GM23338 (cell line): Measurements from ENCODE around the gene CRADD. TPM values are rescaled to one million over a fixed set of nuclear protein-coding genes. Genes with fewer than 3 reads are reported as not detected.

Experiments
- ATAC-seq: fragments of 200-7000 bp; cut with Tn5 transposase; 3 replicates; pipeline ENCODE4 v1.9.1; 2020
- DNase-seq: peaks from one replicate; pipeline ENCODE4 v3.0.0-alpha.2; 2015; ENCODE audit warnings: low spot score
- H2AFZ ChIP-seq: fragments of 200-600 bp; sonication (generic); 2 replicates; pipeline ENCODE4 v1.8.0; 2016; ENCODE audit warnings: antibody characterized with exemption, mild to moderate bottlenecking, moderate library complexity
- H3F3A ChIP-seq: fragments of 200-600 bp; sonication (generic); replicated peaks from 2 replicates; pipeline ENCODE4 v1.8.0; 2017; ENCODE audit warnings: antibody characterized with exemption, mixed run types, low read depth
- H3K27ac ChIP-seq: fragments of 200-600 bp; sonication (generic); 2 replicates; pipeline ENCODE4 v1.6.1; 2016; ENCODE audit warnings: low read depth
- H3K27me3 ChIP-seq: fragments of 200-600 bp; sonication (generic); 2 replicates; pipeline ENCODE4 v1.8.0; 2016; ENCODE audit warnings: mild to moderate bottlenecking, mixed run types, moderate library complexity; ENCODE audit not compliant: insufficient read depth
- H3K36me3 ChIP-seq: fragments of 200-600 bp; sonication (generic); 2 replicates; pipeline ENCODE4 v1.8.0; 2016; ENCODE audit warnings: mild to moderate bottlenecking; ENCODE audit not compliant: insufficient read depth
- H3K4me1 ChIP-seq: fragments of 200-600 bp; sonication (generic); 2 replicates; pipeline ENCODE4 v1.8.0; 2016; ENCODE audit warnings: mild to moderate bottlenecking, moderate library complexity; ENCODE audit not compliant: insufficient read depth
- H3K4me2 ChIP-seq: fragments of 200-600 bp; sonication (generic); 2 replicates; pipeline ENCODE4 v1.7.1; 2017; ENCODE audit warnings: mixed run types
- H3K4me3 ChIP-seq: fragments of 200-600 bp; sonication (generic); 2 replicates; pipeline ENCODE4 v1.6.1; 2016; ENCODE audit warnings: mixed run types
- H3K79me2 ChIP-seq: fragments of 200-600 bp; sonication (generic); replicated peaks from 2 replicates; pipeline ENCODE4 v1.8.0; 2017; ENCODE audit warnings: mild to moderate bottlenecking; ENCODE audit not compliant: insufficient read depth
- H3K9me2 ChIP-seq: fragments of 200-600 bp; sonication (generic); 2 replicates; pipeline ENCODE4 v1.8.0; 2017; ENCODE audit not compliant: insufficient read depth
- H4K20me1 ChIP-seq: fragments of 200-600 bp; sonication (generic); replicated peaks from 2 replicates; pipeline ENCODE4 v1.8.0; 2017; ENCODE audit warnings: mild to moderate bottlenecking; ENCODE audit not compliant: insufficient read depth
- H3K27ac Mint-ChIP-seq: 2 replicates; pipeline ENCODE4 v1.8.0; 2020; ENCODE audit warnings: inconsistent platforms, mild to moderate bottlenecking, moderate library complexity, mixed read lengths
- H3K27me3 Mint-ChIP-seq: 3 replicates; pipeline ENCODE4 v1.8.0; 2022; ENCODE audit warnings: low read depth, mild to moderate bottlenecking, moderate library complexity, mixed read lengths, inconsistent platforms; ENCODE audit not compliant: insufficient read depth, poor library complexity
- H3K36me3 Mint-ChIP-seq: 3 replicates; pipeline ENCODE4 v1.8.0; 2021; ENCODE audit warnings: low read depth, mild to moderate bottlenecking, inconsistent platforms, moderate library complexity, mixed read lengths
- H3K4me1 Mint-ChIP-seq: 3 replicates; pipeline ENCODE4 v1.8.0; 2020; ENCODE audit warnings: mild to moderate bottlenecking, inconsistent platforms, mixed read lengths
- H3K4me3 Mint-ChIP-seq: 3 replicates; pipeline ENCODE4 v1.8.0; 2021; ENCODE audit warnings: moderate library complexity, mild to moderate bottlenecking, inconsistent platforms, mixed read lengths
- H3K9me3 Mint-ChIP-seq: 3 replicates; pipeline ENCODE4 v1.8.0; 2020; ENCODE audit warnings: moderate library complexity, mild to moderate bottlenecking, inconsistent platforms, mixed read lengths
- EZH2 ChIP-seq: fragments of 200-600 bp; sonication (generic); IDR thresholded peaks from one replicate; pipeline ENCODE4 v1.8.0; 2017; ENCODE audit warnings: antibody characterized with exemption, mild to moderate bottlenecking, low read depth; ENCODE audit not compliant: unreplicated experiment
- EZH2phosphoT487 ChIP-seq: fragments of 200-600 bp; sonication (generic); IDR thresholded peaks from one replicate; pipeline ENCODE4 v1.8.1; 2018; ENCODE audit warnings: antibody characterized with exemption; ENCODE audit not compliant: unreplicated experiment
- JUNB ChIP-seq: IDR thresholded peaks from one replicate; pipeline ENCODE4 v1.6.1; 2016; ENCODE audit warnings: antibody characterized with exemption; ENCODE audit not compliant: unreplicated experiment
- polyA plus RNA-seq: library from polyadenylated mRNA; unstranded; fragments of >200 nt; fragmentation: Nextera tagmentation; extraction: Ambion mirVana; gene quantifications from 2 replicates; pipeline ENCODE4 v1.2.1, GENCODE V29; 2016
- total RNA-seq: library from RNA; depleted of rRNA; stranded (reverse); fragments of >200 nt; shearing (Covaris generic); gene quantifications from 2 replicates; pipeline ENCODE4 v1.2.3, GENCODE V29; 2014
- TF ChIP-seq, protein P1 (sequence below): fragments of 250-450 bp; sonication (Bioruptor Pico); IDR thresholded peaks from 2 replicates; pipeline ENCODE4 v1.5.0; 2020; ENCODE audit warnings: mild to moderate bottlenecking, moderate library complexity
- TF ChIP-seq, protein P2 (sequence below), 2 experiments: fragments of 200-600 bp in 1 of 2; sonication (generic) in 1 of 2; conservative IDR thresholded peaks; 2 replicates each; pipeline versions ENCODE4 v1.5.1 to v1.6.1; 2016 to 2017; ENCODE audit warnings: antibody characterized with exemption in 2 of 2, low read depth in 2 of 2, mild to moderate bottlenecking in 2 of 2, moderate library complexity in 1 of 2

The CRADD gene
- total and polyA plus RNA-seq, 2 experiments from 2014 or later, result 6.3 to 27.9 TPM

DNA sequence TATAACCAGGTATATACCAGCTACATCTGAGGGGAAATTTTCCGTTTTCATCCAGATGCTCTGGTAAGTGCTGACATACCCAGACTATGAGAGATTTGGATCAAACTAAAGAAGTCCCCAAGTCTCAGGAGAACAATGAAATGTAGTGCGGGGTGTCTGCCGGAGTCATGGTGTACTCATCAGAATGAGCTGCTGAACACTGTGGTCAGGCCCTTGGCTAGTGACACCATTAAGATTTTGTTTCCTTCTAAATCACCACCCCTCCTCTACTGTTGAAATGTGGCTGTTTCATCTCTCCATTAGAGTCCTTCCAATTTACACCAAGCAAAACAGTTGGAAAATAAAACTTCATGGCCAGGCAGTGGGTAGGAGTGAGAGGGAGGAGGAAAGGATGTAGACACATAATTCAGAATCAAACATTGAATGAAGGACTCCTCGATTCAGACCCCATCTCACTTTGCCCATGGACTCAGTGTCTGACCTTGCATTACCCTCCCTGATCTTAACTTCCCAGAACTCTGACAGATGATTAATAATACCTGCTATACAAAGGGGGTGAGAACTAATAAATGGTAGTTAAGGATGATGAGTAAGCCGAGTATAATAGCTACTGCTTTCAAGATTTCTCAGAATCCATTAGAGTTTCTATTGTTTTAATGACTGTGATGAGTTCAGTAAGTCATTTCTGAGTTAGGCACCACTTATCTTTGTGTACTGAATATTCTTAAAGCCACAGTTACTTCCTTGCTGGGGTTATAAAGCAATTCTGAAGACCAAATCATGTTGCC, 127.4 kb downstream of the CRADD start:
- Mint-ChIP-seq H3K36me3 (no peaks in the 10 kb centered on the region; the same call in 2 of the 3 replicates), H3K27ac (no peak overlapping the region), H3K27me3 (peaks cover 2% of the 10 kb centered on the region), H3K9me3 (no peaks in the 10 kb centered on the region), H3K4me3 (no peak overlapping the region), H3K4me1 (peaks cover 11% of the 10 kb centered on the region; the same call in 2 of the 3 replicates)
- DNase-seq (no peak), ATAC-seq (no peak)
- no peaks in the 10 kb centered on the region for H4K20me1 ChIP-seq
- H3K4me1 ChIP-seq, result peaks cover 5% of the 10 kb centered on the region; the same call in 1 of the 2 replicates
- H2AFZ ChIP-seq, result no peak overlapping the region
- H3K79me2 ChIP-seq, result no peaks in the 10 kb centered on the region
- H3K4me3 ChIP-seq, result no peak overlapping the region
- no peak overlapping the region for H3K4me2 ChIP-seq
- no peaks in the 10 kb centered on the region for H3K27me3 ChIP-seq
- TF ChIP-seq EZH2phosphoT487, result no peak
- TF ChIP-seq, protein P1, sequence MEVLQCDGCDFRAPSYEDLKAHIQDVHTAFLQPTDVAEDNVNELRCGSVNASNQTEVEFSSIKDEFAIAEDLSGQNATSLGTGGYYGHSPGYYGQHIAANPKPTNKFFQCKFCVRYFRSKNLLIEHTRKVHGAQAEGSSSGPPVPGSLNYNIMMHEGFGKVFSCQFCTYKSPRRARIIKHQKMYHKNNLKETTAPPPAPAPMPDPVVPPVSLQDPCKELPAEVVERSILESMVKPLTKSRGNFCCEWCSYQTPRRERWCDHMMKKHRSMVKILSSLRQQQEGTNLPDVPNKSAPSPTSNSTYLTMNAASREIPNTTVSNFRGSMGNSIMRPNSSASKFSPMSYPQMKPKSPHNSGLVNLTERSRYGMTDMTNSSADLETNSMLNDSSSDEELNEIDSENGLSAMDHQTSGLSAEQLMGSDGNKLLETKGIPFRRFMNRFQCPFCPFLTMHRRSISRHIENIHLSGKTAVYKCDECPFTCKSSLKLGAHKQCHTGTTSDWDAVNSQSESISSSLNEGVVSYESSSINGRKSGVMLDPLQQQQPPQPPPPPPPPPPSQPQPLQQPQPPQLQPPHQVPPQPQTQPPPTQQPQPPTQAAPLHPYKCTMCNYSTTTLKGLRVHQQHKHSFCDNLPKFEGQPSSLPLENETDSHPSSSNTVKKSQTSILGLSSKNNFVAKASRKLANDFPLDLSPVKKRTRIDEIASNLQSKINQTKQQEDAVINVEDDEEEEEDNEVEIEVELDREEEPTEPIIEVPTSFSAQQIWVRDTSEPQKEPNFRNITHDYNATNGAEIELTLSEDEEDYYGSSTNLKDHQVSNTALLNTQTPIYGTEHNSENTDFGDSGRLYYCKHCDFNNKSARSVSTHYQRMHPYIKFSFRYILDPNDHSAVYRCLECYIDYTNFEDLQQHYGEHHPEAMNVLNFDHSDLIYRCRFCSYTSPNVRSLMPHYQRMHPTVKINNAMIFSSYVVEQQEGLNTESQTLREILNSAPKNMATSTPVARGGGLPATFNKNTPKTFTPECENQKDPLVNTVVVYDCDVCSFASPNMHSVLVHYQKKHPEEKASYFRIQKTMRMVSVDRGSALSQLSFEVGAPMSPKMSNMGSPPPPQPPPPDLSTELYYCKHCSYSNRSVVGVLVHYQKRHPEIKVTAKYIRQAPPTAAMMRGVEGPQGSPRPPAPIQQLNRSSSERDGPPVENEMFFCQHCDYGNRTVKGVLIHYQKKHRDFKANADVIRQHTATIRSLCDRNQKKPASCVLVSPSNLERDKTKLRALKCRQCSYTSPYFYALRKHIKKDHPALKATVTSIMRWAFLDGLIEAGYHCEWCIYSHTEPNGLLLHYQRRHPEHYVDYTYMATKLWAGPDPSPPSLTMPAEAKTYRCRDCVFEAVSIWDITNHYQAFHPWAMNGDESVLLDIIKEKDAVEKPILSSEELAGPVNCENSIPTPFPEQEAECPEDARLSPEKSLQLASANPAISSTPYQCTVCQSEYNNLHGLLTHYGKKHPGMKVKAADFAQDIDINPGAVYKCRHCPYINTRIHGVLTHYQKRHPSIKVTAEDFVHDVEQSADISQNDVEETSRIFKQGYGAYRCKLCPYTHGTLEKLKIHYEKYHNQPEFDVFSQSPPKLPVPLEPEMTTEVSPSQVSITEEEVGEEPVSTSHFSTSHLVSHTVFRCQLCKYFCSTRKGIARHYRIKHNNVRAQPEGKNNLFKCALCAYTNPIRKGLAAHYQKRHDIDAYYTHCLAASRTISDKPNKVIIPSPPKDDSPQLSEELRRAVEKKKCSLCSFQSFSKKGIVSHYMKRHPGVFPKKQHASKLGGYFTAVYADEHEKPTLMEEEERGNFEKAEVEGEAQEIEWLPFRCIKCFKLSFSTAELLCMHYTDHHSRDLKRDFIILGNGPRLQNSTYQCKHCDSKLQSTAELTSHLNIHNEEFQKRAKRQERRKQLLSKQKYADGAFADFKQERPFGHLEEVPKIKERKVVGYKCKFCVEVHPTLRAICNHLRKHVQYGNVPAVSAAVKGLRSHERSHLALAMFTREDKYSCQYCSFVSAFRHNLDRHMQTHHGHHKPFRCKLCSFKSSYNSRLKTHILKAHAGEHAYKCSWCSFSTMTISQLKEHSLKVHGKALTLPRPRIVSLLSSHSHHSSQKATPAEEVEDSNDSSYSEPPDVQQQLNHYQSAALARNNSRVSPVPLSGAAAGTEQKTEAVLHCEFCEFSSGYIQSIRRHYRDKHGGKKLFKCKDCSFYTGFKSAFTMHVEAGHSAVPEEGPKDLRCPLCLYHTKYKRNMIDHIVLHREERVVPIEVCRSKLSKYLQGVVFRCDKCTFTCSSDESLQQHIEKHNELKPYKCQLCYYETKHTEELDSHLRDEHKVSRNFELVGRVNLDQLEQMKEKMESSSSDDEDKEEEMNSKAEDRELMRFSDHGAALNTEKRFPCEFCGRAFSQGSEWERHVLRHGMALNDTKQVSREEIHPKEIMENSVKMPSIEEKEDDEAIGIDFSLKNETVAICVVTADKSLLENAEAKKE (CRISPR knock-in tag), result no peak
- TF ChIP-seq, protein P2, sequence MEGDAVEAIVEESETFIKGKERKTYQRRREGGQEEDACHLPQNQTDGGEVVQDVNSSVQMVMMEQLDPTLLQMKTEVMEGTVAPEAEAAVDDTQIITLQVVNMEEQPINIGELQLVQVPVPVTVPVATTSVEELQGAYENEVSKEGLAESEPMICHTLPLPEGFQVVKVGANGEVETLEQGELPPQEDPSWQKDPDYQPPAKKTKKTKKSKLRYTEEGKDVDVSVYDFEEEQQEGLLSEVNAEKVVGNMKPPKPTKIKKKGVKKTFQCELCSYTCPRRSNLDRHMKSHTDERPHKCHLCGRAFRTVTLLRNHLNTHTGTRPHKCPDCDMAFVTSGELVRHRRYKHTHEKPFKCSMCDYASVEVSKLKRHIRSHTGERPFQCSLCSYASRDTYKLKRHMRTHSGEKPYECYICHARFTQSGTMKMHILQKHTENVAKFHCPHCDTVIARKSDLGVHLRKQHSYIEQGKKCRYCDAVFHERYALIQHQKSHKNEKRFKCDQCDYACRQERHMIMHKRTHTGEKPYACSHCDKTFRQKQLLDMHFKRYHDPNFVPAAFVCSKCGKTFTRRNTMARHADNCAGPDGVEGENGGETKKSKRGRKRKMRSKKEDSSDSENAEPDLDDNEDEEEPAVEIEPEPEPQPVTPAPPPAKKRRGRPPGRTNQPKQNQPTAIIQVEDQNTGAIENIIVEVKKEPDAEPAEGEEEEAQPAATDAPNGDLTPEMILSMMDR (conservative IDR thresholded peaks at IDR 0.05; ENCODE audit: low read depth in 2 of 2), result no peak
- TF ChIP-seq JUNB, result no peak
- no peak for TF ChIP-seq EZH2
- H3K9me2 ChIP-seq, result no peaks in the 10 kb centered on the region
- H3K36me3 ChIP-seq, result no peaks in the 10 kb centered on the region
- H3F3A ChIP-seq, result no peaks in the 10 kb centered on the region
- no peak overlapping the region for H3K27ac ChIP-seq
